ENCODE measurements around the gene GALNT9.

GRCh38 chr12:132317233-132317938, 12.0 kb downstream of the GALNT9 start:
- no peak for TF ChIP-seq CTCF (IDR thresholded peaks at IDR 0.05)
- TF ChIP-seq EZH2phosphoT487 (IDR thresholded peaks at IDR 0.05), result no peak
- no peak for TF ChIP-seq EZH2 (IDR thresholded peaks at IDR 0.05)
